Panc1 (cell line): Measurements from ENCODE around the gene TMEM63B. TPM values are rescaled to one million over a fixed set of nuclear protein-coding genes. Genes with fewer than 3 reads are reported as not detected.

Source experiments
- ATAC-seq: fragments of 200-7000 bp; cut with Tn5 transposase; 2 replicates; pipeline ENCODE4 v1.9.1; 2020; ENCODE audit warnings: mild to moderate bottlenecking, moderate library complexity
- BruUV-seq: library from RNA; stranded (reverse); fragments of 400-500 nt; replicated peaks from 2 replicates; lab custom pipeline; 2021; lab: Mats Ljungman, UMichigan
- CTCF ChIA-PET: fragments of 300-600 bp; sonication (Branson Sonifier 250); formaldehyde crosslinking; loops from one replicate; lab custom pipeline; 2022; ENCODE audit warnings: antibody characterized with exemption; lab: Charles Lee
- POLR2A ChIA-PET: fragments of 300-600 bp; sonication (Branson Sonifier 250); formaldehyde crosslinking; loops from one replicate; lab custom pipeline; 2022; ENCODE audit warnings: antibody characterized with exemption; lab: Charles Lee
- DNase-seq: peaks from one replicate; pipeline ENCODE4 v3.0.0-alpha.2; 2010; ENCODE audit warnings: low read depth, low spot score
- H3K27ac ChIP-seq: 2 replicates; pipeline ENCODE4 v1.5.1; 2011; ENCODE audit warnings: mild to moderate bottlenecking, low read length, inconsistent platforms
- H3K27me3 ChIP-seq: fragments of 200-500 bp; sonication (Bioruptor generic); 2 replicates; pipeline ENCODE4 v1.6.0; 2014; ENCODE audit warnings: low read length, inconsistent platforms; ENCODE audit not compliant: control insufficient read depth, insufficient read depth
- H3K36me3 ChIP-seq: fragments of 200-500 bp; sonication (Bioruptor generic); 2 replicates; pipeline ENCODE4 v1.5.1; 2014; ENCODE audit warnings: inconsistent platforms, mild to moderate bottlenecking, low read length, moderate library complexity; ENCODE audit not compliant: control insufficient read depth, insufficient read depth
- H3K4me1 ChIP-seq: 2 replicates; pipeline ENCODE4 v1.5.1; 2011; ENCODE audit warnings: inconsistent platforms, mild to moderate bottlenecking, low read length, moderate library complexity; ENCODE audit not compliant: control insufficient read depth, insufficient read depth
- H3K4me3 ChIP-seq, 2 experiments: 2 replicates each; pipeline ENCODE4 v1.5.1; 2011 to 2012; ENCODE audit warnings: low read depth in 2 of 2, low read length in 2 of 2, mild to moderate bottlenecking in 2 of 2, inconsistent platforms in 1 of 2, moderate library complexity in 1 of 2
- H3K9me3 ChIP-seq: fragments of 200-500 bp; sonication (Bioruptor generic); 2 replicates; pipeline ENCODE4 v1.5.1; 2014; ENCODE audit warnings: low read depth, mild to moderate bottlenecking, inconsistent platforms, low read length, moderate library complexity; ENCODE audit not compliant: control insufficient read depth, insufficient read depth
- POLR2AphosphoS5 ChIP-seq: IDR thresholded peaks from 2 replicates; pipeline ENCODE4 v1.6.1; 2012; ENCODE audit warnings: mild to moderate bottlenecking, low read depth, low read length, moderate library complexity
- REST ChIP-seq, 2 experiments: IDR thresholded peaks; 2 replicates each; pipeline ENCODE4 v1.6.1; 2011 to 2012; ENCODE audit warnings: low read depth in 2 of 2, control low read depth in 1 of 2, low read length in 1 of 2, mild to moderate bottlenecking in 1 of 2, moderate library complexity in 1 of 2; ENCODE audit not compliant: insufficient read depth in 1 of 2
- SIN3A ChIP-seq: IDR thresholded peaks from 2 replicates; pipeline ENCODE4 v1.6.1; 2012; ENCODE audit warnings: low read depth, mild to moderate bottlenecking, low read length, moderate library complexity, borderline replicate concordance; ENCODE audit not compliant: insufficient read depth
- TCF7L2 ChIP-seq: IDR thresholded peaks from 2 replicates; pipeline ENCODE4 v1.6.1; 2011; ENCODE audit warnings: mild to moderate bottlenecking, low read depth, low read length, inconsistent platforms
- in situ Hi-C: cut with HindIII; loops from 2 replicates; pipeline ENCODE4 v1.10.0; 2016; ENCODE audit warnings: low sequenced_read_pairs, low pct_unique_long_range_greater_than_20kb
- intact Hi-C: fragments of 100-400 bp; cut with micrococcal nuclease; formaldehyde crosslinking; loops from one replicate; pipeline ENCODE4 v1.10.0; 2022; ENCODE audit not compliant: unreplicated experiment
- total RNA-seq: library from RNA; stranded (reverse); gene quantifications from one replicate; pipeline ENCODE4 v1.2.1, GENCODE V29; 2021; ENCODE audit not compliant: unreplicated experiment
- TF ChIP-seq, protein P1 (sequence below): fragments of 450-650 bp; IDR thresholded peaks from 2 replicates; pipeline ENCODE4 v1.5.1; 2017; ENCODE audit warnings: mild to moderate bottlenecking

The TMEM63B gene
- total RNA-seq, 1 experiment from 2014 or later, result 54.1 TPM

GRCh38 chr6:44152109-44152461, 24.7 kb downstream of the TMEM63B start:
- in situ Hi-C loops, result no loop called here
- BruUV-seq, result no TSS peak
- CTCF ChIA-PET, result no interaction called here

DNA sequence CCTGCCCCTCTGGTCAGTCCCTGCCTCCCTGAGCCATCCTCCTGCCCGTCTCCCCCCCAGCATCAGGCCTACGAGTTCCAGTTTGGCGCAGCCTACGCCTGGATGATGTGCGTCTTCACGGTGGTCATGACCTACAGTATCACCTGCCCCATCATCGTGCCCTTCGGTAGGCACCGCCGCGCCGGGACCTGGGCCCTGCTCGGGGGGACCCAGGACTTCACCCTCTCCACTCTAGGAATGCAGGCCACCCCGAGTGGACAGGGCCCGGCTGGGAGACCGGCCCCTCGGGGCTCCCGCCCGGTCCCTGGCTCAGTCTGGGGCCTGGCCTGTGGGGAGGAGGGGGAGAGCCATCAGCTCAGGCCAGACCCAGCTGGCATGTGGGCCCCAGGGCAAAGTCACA, 25.2 kb downstream of the TMEM63B start:
- TF ChIP-seq SIN3A, result no peak
- no peak for TF ChIP-seq TCF7L2
- no peak for ATAC-seq
- POLR2A ChIA-PET, result no interaction called here
- Histone ChIP-seq H3K9me3 (no peaks in the 10 kb centered on the region), H3K27ac (no peak overlapping the region), H3K36me3 (no peaks in the 10 kb centered on the region), H3K27me3 (no peaks in the 10 kb centered on the region), H3K4me3 (no peak overlapping the region), H3K4me1 (peaks cover 14% of the 10 kb centered on the region)
- no TSS peak for BruUV-seq
- CTCF ChIA-PET, result no interaction called here
- DNase-seq, result no peak
- intact Hi-C loops (no loop called here), in situ Hi-C loops (no loop called here)

More at GRCh38 chr6:44152109-44152461, 24.7 kb downstream of the TMEM63B start:
- ATAC-seq (no peak), DNase-seq (no peak)
- H3K4me3 ChIP-seq, result no peak overlapping the region
- TF ChIP-seq TCF7L2 (no peak), POLR2AphosphoS5 (no peak), SIN3A (no peak), REST (IDR thresholded peaks at IDR 0.05; ENCODE audit: insufficient read depth in 1 of 2, low read depth in 2 of 2, low read length in 1 of 2) (no peak)
- TF ChIP-seq, protein P1, sequence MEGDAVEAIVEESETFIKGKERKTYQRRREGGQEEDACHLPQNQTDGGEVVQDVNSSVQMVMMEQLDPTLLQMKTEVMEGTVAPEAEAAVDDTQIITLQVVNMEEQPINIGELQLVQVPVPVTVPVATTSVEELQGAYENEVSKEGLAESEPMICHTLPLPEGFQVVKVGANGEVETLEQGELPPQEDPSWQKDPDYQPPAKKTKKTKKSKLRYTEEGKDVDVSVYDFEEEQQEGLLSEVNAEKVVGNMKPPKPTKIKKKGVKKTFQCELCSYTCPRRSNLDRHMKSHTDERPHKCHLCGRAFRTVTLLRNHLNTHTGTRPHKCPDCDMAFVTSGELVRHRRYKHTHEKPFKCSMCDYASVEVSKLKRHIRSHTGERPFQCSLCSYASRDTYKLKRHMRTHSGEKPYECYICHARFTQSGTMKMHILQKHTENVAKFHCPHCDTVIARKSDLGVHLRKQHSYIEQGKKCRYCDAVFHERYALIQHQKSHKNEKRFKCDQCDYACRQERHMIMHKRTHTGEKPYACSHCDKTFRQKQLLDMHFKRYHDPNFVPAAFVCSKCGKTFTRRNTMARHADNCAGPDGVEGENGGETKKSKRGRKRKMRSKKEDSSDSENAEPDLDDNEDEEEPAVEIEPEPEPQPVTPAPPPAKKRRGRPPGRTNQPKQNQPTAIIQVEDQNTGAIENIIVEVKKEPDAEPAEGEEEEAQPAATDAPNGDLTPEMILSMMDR, result no peak
- intact Hi-C loops, result no loop called here
- H3K36me3 ChIP-seq, result no peaks in the 10 kb centered on the region
- H3K27ac ChIP-seq, result no peak overlapping the region
- peaks cover 14% of the 10 kb centered on the region for H3K4me1 ChIP-seq
- POLR2A ChIA-PET, result no interaction called here
- H3K9me3 ChIP-seq, result no peaks in the 10 kb centered on the region
- H3K27me3 ChIP-seq, result no peaks in the 10 kb centered on the region

- POLR2A ChIA-PET, result no interaction called here
- peaks cover 14% of the 10 kb centered on the region for H3K4me1 ChIP-seq
- BruUV-seq, result no TSS peak
- DNase-seq (no peak), ATAC-seq (no peak)
- no peaks in the 10 kb centered on the region for H3K9me3 ChIP-seq
- in situ Hi-C loops, result no loop called here
- H3K36me3 ChIP-seq, result no peaks in the 10 kb centered on the region
- intact Hi-C loops, result no loop called here
- CTCF ChIA-PET, result no interaction called here
- no peak overlapping the region for H3K27ac ChIP-seq
- H3K4me3 ChIP-seq, result no peak overlapping the region
- no peak for TF ChIP-seq SIN3A
- TF ChIP-seq POLR2AphosphoS5, result no peak
- TF ChIP-seq, protein P1, result no peak
- TF ChIP-seq TCF7L2, result no peak
- no peak for TF ChIP-seq REST (IDR thresholded peaks at IDR 0.05; ENCODE audit: insufficient read depth in 1 of 2, low read depth in 2 of 2, low read length in 1 of 2)
- H3K27me3 ChIP-seq, result no peaks in the 10 kb centered on the region
These were observed 26.7 kb downstream of the TMEM63B start for GRCh38 chr6:44154067-44154466.
